Keratinocyte (primary cell): ENCODE data around the gene HORMAD2. TPM values are rescaled to one million over a fixed set of nuclear protein-coding genes. Genes with fewer than 3 reads are reported as not detected.

Experiments used
- DNase-seq: peaks from one replicate; pipeline ENCODE4 v3.0.0-alpha.2; 2011; ENCODE audit warnings: low read depth, missing footprints, low spot score
- FAIRE-seq: peaks from 2 replicates; lab custom pipeline; 2011; peaks lifted over from hg19 to GRCh38; lab: Jason Lieb, UNC
- H2AFZ ChIP-seq: 2 replicates; pipeline ENCODE4 v1.6.0; 2012; ENCODE audit warnings: low read length, control low read depth, inconsistent platforms; ENCODE audit not compliant: control insufficient read depth
- H3K27ac ChIP-seq: 2 replicates; pipeline ENCODE4 v1.5.1; 2011; ENCODE audit warnings: low read length; ENCODE audit not compliant: control insufficient read depth, insufficient read depth
- H3K27me3 ChIP-seq: 3 replicates; pipeline ENCODE4 v1.6.0; 2011; ENCODE audit warnings: low read length; ENCODE audit not compliant: control insufficient read depth, insufficient read depth; ENCODE audit errors: extremely low read depth
- H3K36me3 ChIP-seq, 2 experiments: 2 replicates in 1 of 2; 3 replicates in 1 of 2; pipeline ENCODE4 v1.5.1; 2011; ENCODE audit warnings: low read length in 2 of 2, mild to moderate bottlenecking in 1 of 2; ENCODE audit not compliant: control insufficient read depth in 2 of 2, insufficient read depth in 2 of 2; ENCODE audit errors: extremely low read depth in 1 of 2
- H3K4me1 ChIP-seq: 3 replicates; pipeline ENCODE4 v1.5.1; 2011; ENCODE audit warnings: low read length; ENCODE audit not compliant: control insufficient read depth, insufficient read depth; ENCODE audit errors: extremely low read depth
- H3K4me2 ChIP-seq: 3 replicates; pipeline ENCODE4 v1.6.0; 2011; ENCODE audit warnings: low read depth, low read length; ENCODE audit not compliant: control insufficient read depth, insufficient read depth; ENCODE audit errors: extremely low read depth
- H3K4me3 ChIP-seq, 3 experiments: fragments of 200-600 bp in 1 of 3; sonication (generic) in 1 of 3; 2 replicates in 2 of 3; 3 replicates in 1 of 3; pipeline ENCODE4 v1.5.1; 2011 to 2016; ENCODE audit warnings: low read length in 3 of 3, mild to moderate bottlenecking in 3 of 3, control low read depth in 2 of 3, inconsistent platforms in 1 of 3, low read depth in 1 of 3, mixed read lengths in 1 of 3, mixed run types in 1 of 3, moderate library complexity in 1 of 3; ENCODE audit not compliant: control insufficient read depth in 2 of 3, insufficient read depth in 2 of 3; ENCODE audit errors: extremely low read depth in 1 of 3
- H3K79me2 ChIP-seq: 2 replicates; pipeline ENCODE4 v1.6.0; 2012; ENCODE audit warnings: low read length; ENCODE audit not compliant: control insufficient read depth, insufficient read depth
- H3K9ac ChIP-seq: 3 replicates; pipeline ENCODE4 v1.6.0; 2011; ENCODE audit warnings: low read length; ENCODE audit not compliant: control insufficient read depth, insufficient read depth; ENCODE audit errors: extremely low read depth
- H3K9me1 ChIP-seq: 3 replicates; pipeline ENCODE4 v1.6.0; 2011; ENCODE audit warnings: low read length; ENCODE audit not compliant: control insufficient read depth, insufficient read depth; ENCODE audit errors: extremely low read depth
- H3K9me3 ChIP-seq: 2 replicates; pipeline ENCODE4 v1.5.1; 2012; ENCODE audit warnings: low read depth, low read length; ENCODE audit not compliant: control insufficient read depth
- H4K20me1 ChIP-seq: 3 replicates; pipeline ENCODE4 v1.6.0; 2011; ENCODE audit warnings: low read length; ENCODE audit not compliant: control insufficient read depth, insufficient read depth; ENCODE audit errors: extremely low read depth
- CTCF ChIP-seq, 3 experiments: IDR thresholded peaks in 1 of 3; conservative IDR thresholded peaks in 1 of 3; optimal IDR thresholded peaks in 1 of 3; 2 replicates in 2 of 3; 3 replicates in 1 of 3; pipeline versions ENCODE3 to v1.5.1; 2011; ENCODE audit warnings: low read length in 3 of 3, mild to moderate bottlenecking in 3 of 3, moderate library complexity in 2 of 3, control low read depth in 1 of 3, inconsistent platforms in 1 of 3; ENCODE audit not compliant: insufficient read depth in 2 of 3; ENCODE audit errors: extremely low read depth in 1 of 3
- EZH2 ChIP-seq: IDR thresholded peaks from one replicate; pipeline ENCODE4 v1.6.1; 2012; ENCODE audit warnings: inconsistent platforms, mild to moderate bottlenecking, low read length, moderate library complexity
- dilution Hi-C: fragments of 300-500 bp; cut with MboI; formaldehyde crosslinking; loops from one replicate; pipeline ENCODE4 v1.7.0; 2020; ENCODE audit warnings: low sequenced_read_pairs; ENCODE audit not compliant: extremely low pct_ligation_motif_present
- polyA plus RNA-seq, 5 experiments: library from polyadenylated mRNA; depleted of rRNA in 3 of 5; stranded (reverse) in 3 of 5; stranded (forward) in 1 of 5; unstranded in 1 of 5; fragments of >200 nt; gene quantifications; 1 replicate in 1 of 5; 2 replicates in 3 of 5; 3 replicates in 1 of 5; pipeline versions ENCODE4 v1.2.1 to v1.2.3, GENCODE V29; 2011 to 2012; ENCODE audit warnings: missing spikeins in 2 of 5, low read depth in 1 of 5, low replicate concordance in 1 of 5

HORMAD2 gene
- polyA plus RNA-seq, 1 donor (not counting 4 experiments of a cell fraction or from before 2014, with no cell fraction given), result not detected

- Histone ChIP-seq H3K4me1 (peaks cover 8% of the 10 kb centered on the region), H3K9ac (no peak overlapping the region), H3K4me2 (no peak overlapping the region), H3K27ac (no peak overlapping the region), H3K36me3 (peaks cover 10 to 13% of the 10 kb centered on the region in 2 experiments), H2AFZ (no peak overlapping the region), H3K9me3 (no peaks in the 10 kb centered on the region), H3K79me2 (no peaks in the 10 kb centered on the region), H4K20me1 (no peaks in the 10 kb centered on the region), H3K9me1 (no peaks in the 10 kb centered on the region), H3K27me3 (no peaks in the 10 kb centered on the region), H3K4me3 (no peak overlapping the region)
- TF ChIP-seq CTCF (optimal IDR thresholded peaks at IDR 0.05 in 1 of 3, IDR thresholded peaks at IDR 0.05 in 1 of 3, conservative IDR thresholded peaks at IDR 0.05 in 1 of 3; ENCODE audit: extremely low read depth in 1 of 3, insufficient read depth in 2 of 3, low read length in 3 of 3), result no peak
- no peak for TF ChIP-seq EZH2
- dilution Hi-C loops, result no loop called here
- no peak for FAIRE-seq
- no peak for DNase-seq
Observed at GRCh38 chr22:30031764-30032455, 48.4 kb upstream of the HORMAD2 start.

DNA sequence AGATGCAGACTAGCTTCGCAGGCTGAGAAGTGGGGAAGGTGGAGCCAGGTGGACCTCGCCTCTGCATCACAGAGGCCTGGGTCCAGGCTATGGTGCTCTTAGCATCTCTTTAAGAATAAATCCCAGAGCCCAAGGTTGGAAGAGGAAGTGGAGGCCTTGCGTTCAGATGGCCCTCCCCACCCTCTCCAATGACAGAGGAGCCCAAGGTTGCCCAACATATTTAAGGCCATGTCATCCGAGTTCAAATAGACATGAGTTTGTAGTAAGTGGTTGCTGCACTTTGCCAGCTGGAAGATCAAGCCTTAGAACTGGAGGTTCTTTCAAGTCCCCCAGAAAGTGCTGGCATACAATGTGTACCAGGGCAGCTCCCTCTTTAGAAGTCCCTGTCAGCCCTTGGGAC, 47.1 kb upstream of the HORMAD2 start:
- FAIRE-seq (no peak), DNase-seq (no peak)
- Histone ChIP-seq H3K9ac (no peak overlapping the region), H3K4me2 (no peak overlapping the region), H3K79me2 (no peaks in the 10 kb centered on the region), H3K27ac (no peak overlapping the region), H3K9me3 (no peaks in the 10 kb centered on the region), H3K4me1 (peaks cover 8% of the 10 kb centered on the region), H3K27me3 (no peaks in the 10 kb centered on the region), H3K36me3 (peaks cover 6 to 8% of the 10 kb centered on the region in 2 experiments), H4K20me1 (no peaks in the 10 kb centered on the region), H2AFZ (no peak overlapping the region), H3K4me3 (no peak overlapping the region), H3K9me1 (no peaks in the 10 kb centered on the region)
- TF ChIP-seq EZH2, result no peak
- no peak for TF ChIP-seq CTCF (optimal IDR thresholded peaks at IDR 0.05 in 1 of 3, IDR thresholded peaks at IDR 0.05 in 1 of 3, conservative IDR thresholded peaks at IDR 0.05 in 1 of 3; ENCODE audit: extremely low read depth in 1 of 3, insufficient read depth in 2 of 3, low read length in 3 of 3)
- dilution Hi-C loops, result no loop called here
